ENCODE measurements around the gene MAB21L3. TPM values are rescaled to one million over a fixed set of nuclear protein-coding genes. Genes with fewer than 3 reads are reported as not detected.

Gene MAB21L3
- total RNA-seq, 1 experiment from 2014 or later: not detected

GRCh38 chr1:116066868-116067565 is 44.2 kb upstream of the MAB21L3 start:
- Histone ChIP-seq H3K79me2 (ENCODE audit: insufficient read depth, low read length) (no peaks in the 10 kb centered on the region), H2BK12ac (ENCODE audit: insufficient read length, low read depth, low read length) (no peak overlapping the region), H2BK120ac (ENCODE audit: low read depth, low read length, poor library complexity, severe bottlenecking) (no peak overlapping the region), H2AK5ac (ENCODE audit: insufficient read length, low read length) (no peak overlapping the region), H3T11ph (ENCODE audit: low read length) (no peak overlapping the region), H3K79me1 (ENCODE audit: insufficient read depth, low read depth, low read length, poor library complexity, severe bottlenecking) (no peaks in the 10 kb centered on the region), H3K23me2 (ENCODE audit: insufficient read length, low read depth, low read length, poor library complexity, severe bottlenecking) (no peaks in the 10 kb centered on the region), H3K56ac (ENCODE audit: insufficient read length, low read depth, low read length) (no peak overlapping the region), H3K4ac (ENCODE audit: low read depth, low read length) (no peak overlapping the region), H3K14ac (ENCODE audit: insufficient read depth, low read length) (no peak overlapping the region), H4K8ac (replicated peaks; ENCODE audit: insufficient read length, low read depth, low read length) (no peak overlapping the region), H2BK5ac (ENCODE audit: insufficient read length, low read length) (no peak overlapping the region), H3K4me1 (ENCODE audit: insufficient read depth, low read length) (no peaks in the 10 kb centered on the region), H3K4me2 (ENCODE audit: insufficient read depth, insufficient read length, low read length) (no peak overlapping the region), H3K9ac (ENCODE audit: extremely low read depth, insufficient read length, low read length) (no peak overlapping the region), H2AFZ (ENCODE audit: low read length) (no peak overlapping the region), H3K27ac (ENCODE audit: insufficient read length, low read depth, low read length) (no peak overlapping the region), H3K23ac (ENCODE audit: insufficient read length, low read depth, low read length) (no peak overlapping the region), H4K20me1 (ENCODE audit: control insufficient read depth, insufficient read depth, insufficient read length) (no peaks in the 10 kb centered on the region), H3K27me3 (ENCODE audit: insufficient read depth, low read length) (no peaks in the 10 kb centered on the region), H4K5ac (ENCODE audit: insufficient read length, low read depth, low read length) (no peak overlapping the region), H3K18ac (ENCODE audit: insufficient read length, low read depth, low read length) (no peak overlapping the region), H4K91ac (ENCODE audit: insufficient read length, low read depth, low read length) (no peak overlapping the region), H2BK20ac (ENCODE audit: low read depth, low read length, poor library complexity, severe bottlenecking) (no peak overlapping the region), H2BK15ac (ENCODE audit: low read depth, low read length) (no peak overlapping the region), H3K9me3 (ENCODE audit: control insufficient read depth, low read depth, low read length) (no peaks in the 10 kb centered on the region)
- Mint-ChIP-seq H3K27me3 (ENCODE audit: low read depth) (no peaks in the 10 kb centered on the region), H3K27ac (no peak overlapping the region), H3K4me1 (no peaks in the 10 kb centered on the region), H3K4me3 (no peak overlapping the region), H3K9me3 (no peaks in the 10 kb centered on the region), H3K36me3 (ENCODE audit: insufficient read depth in 1 of 3, low read depth in 3 of 3) (peaks cover 0 to 5% (median 2%) of the 10 kb centered on the region in 3 experiments; a peak in 2 of 7 replicates)
- no peak for TF ChIP-seq CTCF (conservative IDR thresholded peaks at IDR 0.05)
- no peak for DNase-seq
- WGBS (ENCODE audit: extremely low coverage, insufficient read length, low lambda C conversion rate): no CpG with 5 or more reads among the region's 2 CpGs
